Measurements from ENCODE around the gene CYGB. TPM values are rescaled to one million over a fixed set of nuclear protein-coding genes. Genes with fewer than 3 reads are reported as not detected.

The CYGB gene
- total and polyA plus RNA-seq, 2 of the 13 experiments (the other 11 are each of a cell fraction or from before 2014, with no cell fraction given): 18.9 to 27.1 TPM

DNA sequence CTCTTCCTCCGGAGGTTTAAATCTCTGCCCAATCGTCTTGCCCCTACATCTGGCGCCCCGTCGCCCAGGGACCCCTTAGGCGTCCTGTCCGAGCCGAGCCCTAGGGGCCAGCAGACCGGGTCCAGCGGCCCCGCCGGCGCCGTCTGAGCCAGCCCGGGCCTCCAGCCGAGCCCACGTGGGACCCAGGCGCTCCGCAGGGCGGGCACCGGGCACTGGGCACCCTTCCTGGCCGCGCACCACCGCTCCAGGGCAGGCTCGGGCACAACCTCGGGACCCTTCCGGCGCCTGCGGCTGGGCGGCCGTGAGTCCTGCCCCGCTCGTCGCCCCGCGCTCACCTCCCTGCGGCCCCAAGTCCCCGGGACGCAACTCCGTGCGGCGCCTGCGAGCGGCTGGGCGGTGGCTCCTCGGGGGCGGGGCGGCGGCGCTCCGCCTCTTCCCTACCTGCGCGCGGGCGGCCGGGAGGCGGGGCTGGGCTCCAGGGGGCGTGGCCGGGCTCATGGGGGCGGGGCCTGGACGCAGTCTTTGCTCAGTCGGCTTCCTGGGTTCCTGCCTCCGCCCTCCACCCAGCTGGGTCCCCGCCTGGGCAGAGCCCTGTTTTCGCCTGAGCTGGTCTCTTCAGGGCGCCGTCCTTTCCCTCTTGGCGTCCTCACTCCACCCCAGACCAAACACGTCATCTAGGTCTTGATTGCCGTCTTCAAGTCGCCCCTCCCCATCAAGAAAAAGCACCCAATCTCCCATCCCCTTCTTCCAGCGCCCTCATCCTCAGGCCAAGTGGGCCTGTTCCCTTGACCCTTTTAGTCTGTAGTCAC lies 36.3 kb downstream of the CYGB start, which contains the start of gene RHBDF2 (continued):
- TF ChIP-seq, protein P1, sequence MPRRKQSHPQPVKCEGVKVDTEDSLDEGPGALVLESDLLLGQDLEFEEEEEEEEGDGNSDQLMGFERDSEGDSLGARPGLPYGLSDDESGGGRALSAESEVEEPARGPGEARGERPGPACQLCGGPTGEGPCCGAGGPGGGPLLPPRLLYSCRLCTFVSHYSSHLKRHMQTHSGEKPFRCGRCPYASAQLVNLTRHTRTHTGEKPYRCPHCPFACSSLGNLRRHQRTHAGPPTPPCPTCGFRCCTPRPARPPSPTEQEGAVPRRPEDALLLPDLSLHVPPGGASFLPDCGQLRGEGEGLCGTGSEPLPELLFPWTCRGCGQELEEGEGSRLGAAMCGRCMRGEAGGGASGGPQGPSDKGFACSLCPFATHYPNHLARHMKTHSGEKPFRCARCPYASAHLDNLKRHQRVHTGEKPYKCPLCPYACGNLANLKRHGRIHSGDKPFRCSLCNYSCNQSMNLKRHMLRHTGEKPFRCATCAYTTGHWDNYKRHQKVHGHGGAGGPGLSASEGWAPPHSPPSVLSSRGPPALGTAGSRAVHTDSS (CRISPR knock-in tag; conservative IDR thresholded peaks at IDR 0.05): no peak
- TF ChIP-seq, protein P2, sequence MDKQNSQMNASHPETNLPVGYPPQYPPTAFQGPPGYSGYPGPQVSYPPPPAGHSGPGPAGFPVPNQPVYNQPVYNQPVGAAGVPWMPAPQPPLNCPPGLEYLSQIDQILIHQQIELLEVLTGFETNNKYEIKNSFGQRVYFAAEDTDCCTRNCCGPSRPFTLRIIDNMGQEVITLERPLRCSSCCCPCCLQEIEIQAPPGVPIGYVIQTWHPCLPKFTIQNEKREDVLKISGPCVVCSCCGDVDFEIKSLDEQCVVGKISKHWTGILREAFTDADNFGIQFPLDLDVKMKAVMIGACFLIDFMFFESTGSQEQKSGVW (CRISPR knock-in tag; IDR thresholded peaks at IDR 0.05; ENCODE audit: borderline replicate concordance): no peak
- TF ChIP-seq FOSL2 (CRISPR knock-in tag; IDR thresholded peaks at IDR 0.05) (peak; percentile 13), ZNF850 (CRISPR knock-in tag; conservative IDR thresholded peaks at IDR 0.05) (no peak; the same call in 1 of the 2 replicates), FOXK1 (CRISPR knock-in tag; IDR thresholded peaks at IDR 0.05; ENCODE audit: borderline replicate concordance, low read depth) (no peak), TGIF2 (CRISPR knock-in tag; IDR thresholded peaks at IDR 0.05) (0 out of 2 replicates have a peak, but pooled peaks have one; percentile 36), SMC3 (IDR thresholded peaks at IDR 0.05; ENCODE audit: low read length) (no peak), RNF2 (conservative IDR thresholded peaks at IDR 0.05; ENCODE audit: low read depth) (0 out of 2 replicates have a peak, but pooled peaks have one; percentile 77), ZFP90 (CRISPR knock-in tag; IDR thresholded peaks at IDR 0.05; ENCODE audit: borderline replicate concordance) (no peak), SIX4 (CRISPR knock-in tag; IDR thresholded peaks at IDR 0.05) (no peak), KDM5B (CRISPR knock-in tag; IDR thresholded peaks at IDR 0.05; ENCODE audit: borderline replicate concordance) (peak; percentile 52), EEA1 (CRISPR knock-in tag; IDR thresholded peaks at IDR 0.05; ENCODE audit: borderline replicate concordance) (peak; percentile 87)
- TF ChIP-seq, protein P3, sequence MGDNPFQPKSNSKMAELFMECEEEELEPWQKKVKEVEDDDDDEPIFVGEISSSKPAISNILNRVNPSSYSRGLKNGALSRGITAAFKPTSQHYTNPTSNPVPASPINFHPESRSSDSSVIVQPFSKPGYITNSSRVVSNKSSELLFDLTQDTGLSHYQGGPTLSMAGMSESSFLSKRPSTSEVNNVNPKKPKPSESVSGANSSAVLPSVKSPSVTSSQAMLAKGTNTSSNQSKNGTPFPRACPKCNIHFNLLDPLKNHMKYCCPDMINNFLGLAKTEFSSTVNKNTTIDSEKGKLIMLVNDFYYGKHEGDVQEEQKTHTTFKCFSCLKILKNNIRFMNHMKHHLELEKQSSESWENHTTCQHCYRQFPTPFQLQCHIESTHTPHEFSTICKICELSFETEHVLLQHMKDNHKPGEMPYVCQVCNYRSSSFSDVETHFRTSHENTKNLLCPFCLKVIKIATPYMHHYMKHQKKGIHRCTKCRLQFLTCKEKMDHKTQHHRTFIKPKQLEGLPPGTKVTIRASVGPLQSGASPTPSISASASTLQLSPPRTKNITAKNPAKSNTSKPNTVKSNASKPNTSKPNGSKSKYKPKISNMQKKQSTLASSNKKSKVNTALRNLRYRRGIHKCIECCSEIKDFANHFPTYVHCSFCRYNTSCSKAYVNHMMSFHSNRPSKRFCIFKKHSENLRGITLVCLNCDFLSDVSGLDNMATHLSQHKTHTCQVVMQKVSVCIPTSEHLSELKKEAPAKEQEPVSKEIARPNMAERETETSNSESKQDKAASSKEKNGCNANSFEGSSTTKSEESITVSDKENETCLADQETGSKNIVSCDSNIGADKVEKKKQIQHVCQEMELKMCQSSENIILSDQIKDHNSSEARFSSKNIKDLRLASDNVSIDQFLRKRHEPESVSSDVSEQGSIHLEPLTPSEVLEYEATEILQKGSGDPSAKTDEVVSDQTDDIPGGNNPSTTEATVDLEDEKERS (CRISPR knock-in tag; IDR thresholded peaks at IDR 0.05): no peak
- TF ChIP-seq, protein P4, sequence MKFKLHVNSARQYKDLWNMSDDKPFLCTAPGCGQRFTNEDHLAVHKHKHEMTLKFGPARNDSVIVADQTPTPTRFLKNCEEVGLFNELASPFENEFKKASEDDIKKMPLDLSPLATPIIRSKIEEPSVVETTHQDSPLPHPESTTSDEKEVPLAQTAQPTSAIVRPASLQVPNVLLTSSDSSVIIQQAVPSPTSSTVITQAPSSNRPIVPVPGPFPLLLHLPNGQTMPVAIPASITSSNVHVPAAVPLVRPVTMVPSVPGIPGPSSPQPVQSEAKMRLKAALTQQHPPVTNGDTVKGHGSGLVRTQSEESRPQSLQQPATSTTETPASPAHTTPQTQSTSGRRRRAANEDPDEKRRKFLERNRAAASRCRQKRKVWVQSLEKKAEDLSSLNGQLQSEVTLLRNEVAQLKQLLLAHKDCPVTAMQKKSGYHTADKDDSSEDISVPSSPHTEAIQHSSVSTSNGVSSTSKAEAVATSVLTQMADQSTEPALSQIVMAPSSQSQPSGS (CRISPR knock-in tag; IDR thresholded peaks at IDR 0.05): no peak
- TF ChIP-seq, protein P5, sequence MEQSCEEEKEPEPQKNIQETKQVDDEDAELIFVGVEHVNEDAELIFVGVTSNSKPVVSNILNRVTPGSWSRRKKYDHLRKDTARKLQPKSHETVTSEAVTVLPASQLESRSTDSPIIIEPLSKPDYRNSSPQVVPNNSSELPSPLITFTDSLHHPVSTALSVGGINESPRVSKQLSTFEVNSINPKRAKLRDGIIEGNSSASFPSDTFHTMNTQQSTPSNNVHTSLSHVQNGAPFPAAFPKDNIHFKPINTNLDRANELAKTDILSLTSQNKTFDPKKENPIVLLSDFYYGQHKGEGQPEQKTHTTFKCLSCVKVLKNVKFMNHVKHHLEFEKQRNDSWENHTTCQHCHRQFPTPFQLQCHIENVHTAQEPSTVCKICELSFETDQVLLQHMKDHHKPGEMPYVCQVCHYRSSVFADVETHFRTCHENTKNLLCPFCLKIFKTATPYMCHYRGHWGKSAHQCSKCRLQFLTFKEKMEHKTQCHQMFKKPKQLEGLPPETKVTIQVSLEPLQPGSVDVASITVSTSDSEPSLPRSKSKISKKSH (CRISPR knock-in tag; IDR thresholded peaks at IDR 0.05; ENCODE audit: borderline replicate concordance): no peak; the same call in none of the 2 replicates
- TF ChIP-seq, protein P6, sequence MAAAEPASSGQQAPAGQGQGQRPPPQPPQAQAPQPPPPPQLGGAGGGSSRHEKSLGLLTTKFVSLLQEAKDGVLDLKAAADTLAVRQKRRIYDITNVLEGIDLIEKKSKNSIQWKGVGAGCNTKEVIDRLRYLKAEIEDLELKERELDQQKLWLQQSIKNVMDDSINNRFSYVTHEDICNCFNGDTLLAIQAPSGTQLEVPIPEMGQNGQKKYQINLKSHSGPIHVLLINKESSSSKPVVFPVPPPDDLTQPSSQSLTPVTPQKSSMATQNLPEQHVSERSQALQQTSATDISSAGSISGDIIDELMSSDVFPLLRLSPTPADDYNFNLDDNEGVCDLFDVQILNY (CRISPR knock-in tag; conservative IDR thresholded peaks at IDR 0.05): no peak; the same call in 1 of the 2 replicates
- TF ChIP-seq, protein P7, sequence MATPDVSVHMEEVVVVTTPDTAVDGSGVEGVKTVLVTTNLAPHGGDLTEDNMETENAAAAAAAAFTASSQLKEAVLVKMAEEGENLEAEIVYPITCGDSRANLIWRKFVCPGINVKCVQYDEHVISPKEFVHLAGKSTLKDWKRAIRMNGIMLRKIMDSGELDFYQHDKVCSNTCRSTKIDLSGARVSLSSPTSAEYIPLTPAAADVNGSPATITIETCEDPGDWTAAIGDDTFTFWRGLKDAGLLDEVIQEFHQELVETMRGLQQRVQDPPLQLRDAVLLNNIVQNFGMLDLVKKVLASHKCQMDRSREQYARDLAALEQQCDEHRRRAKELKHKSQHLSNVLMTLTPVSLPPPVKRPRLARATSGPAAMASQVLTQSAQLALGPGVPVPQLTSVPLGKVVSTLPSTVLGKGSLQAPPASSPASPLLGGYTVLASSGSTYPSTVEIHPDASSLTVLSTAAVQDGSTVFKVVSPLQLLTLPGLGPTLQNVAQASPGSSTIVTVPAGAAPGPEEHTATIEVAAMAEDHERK (CRISPR knock-in tag; IDR thresholded peaks at IDR 0.05; ENCODE audit: low read depth): no peak
